Uterus (tissue), 2 donors: ENCODE measurements around the gene CHID1.

Experiments
- POLR2A ChIP-seq, 2 donors: fragments of 450-650 bp; IDR thresholded peaks; one replicate each; pipeline ENCODE4 v1.6.1; 2016; ENCODE audit warnings: antibody characterized with exemption in 2 of 2, mild to moderate bottlenecking in 1 of 2, moderate library complexity in 1 of 2
- TF ChIP-seq, protein P1 (sequence below), 4 experiments: fragments of 200-600 bp in 2 of 4; fragments of 450-650 bp in 2 of 4; sonication (generic) in 2 of 4; IDR thresholded peaks; one replicate each; pipeline ENCODE4 v1.5.1; 2016 to 2019; ENCODE audit warnings: antibody characterized with exemption in 4 of 4, mild to moderate bottlenecking in 2 of 4, moderate library complexity in 1 of 4

- TF ChIP-seq, protein P1, sequence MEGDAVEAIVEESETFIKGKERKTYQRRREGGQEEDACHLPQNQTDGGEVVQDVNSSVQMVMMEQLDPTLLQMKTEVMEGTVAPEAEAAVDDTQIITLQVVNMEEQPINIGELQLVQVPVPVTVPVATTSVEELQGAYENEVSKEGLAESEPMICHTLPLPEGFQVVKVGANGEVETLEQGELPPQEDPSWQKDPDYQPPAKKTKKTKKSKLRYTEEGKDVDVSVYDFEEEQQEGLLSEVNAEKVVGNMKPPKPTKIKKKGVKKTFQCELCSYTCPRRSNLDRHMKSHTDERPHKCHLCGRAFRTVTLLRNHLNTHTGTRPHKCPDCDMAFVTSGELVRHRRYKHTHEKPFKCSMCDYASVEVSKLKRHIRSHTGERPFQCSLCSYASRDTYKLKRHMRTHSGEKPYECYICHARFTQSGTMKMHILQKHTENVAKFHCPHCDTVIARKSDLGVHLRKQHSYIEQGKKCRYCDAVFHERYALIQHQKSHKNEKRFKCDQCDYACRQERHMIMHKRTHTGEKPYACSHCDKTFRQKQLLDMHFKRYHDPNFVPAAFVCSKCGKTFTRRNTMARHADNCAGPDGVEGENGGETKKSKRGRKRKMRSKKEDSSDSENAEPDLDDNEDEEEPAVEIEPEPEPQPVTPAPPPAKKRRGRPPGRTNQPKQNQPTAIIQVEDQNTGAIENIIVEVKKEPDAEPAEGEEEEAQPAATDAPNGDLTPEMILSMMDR (IDR thresholded peaks at IDR 0.05) = no peak
- TF ChIP-seq POLR2A (IDR thresholded peaks at IDR 0.05) = no peak
Observed at GRCh38 chr11:890794-891540, 19.6 kb downstream of the CHID1 start.
